Measurements from ENCODE around the gene POLD1.
"Not testable (repeated sequence)": the region's sequence is repeated elsewhere in the genome, so short reads cannot be mapped to it uniquely, and the experiment has no call there.

The POLD1 gene

GRCh38 chr19:50433201-50434180, 49.3 kb downstream of the POLD1 start:
- DNase-seq (ENCODE audit: low read depth in 3 of 3, low spot score in 1 of 3), result no peak

DNA sequence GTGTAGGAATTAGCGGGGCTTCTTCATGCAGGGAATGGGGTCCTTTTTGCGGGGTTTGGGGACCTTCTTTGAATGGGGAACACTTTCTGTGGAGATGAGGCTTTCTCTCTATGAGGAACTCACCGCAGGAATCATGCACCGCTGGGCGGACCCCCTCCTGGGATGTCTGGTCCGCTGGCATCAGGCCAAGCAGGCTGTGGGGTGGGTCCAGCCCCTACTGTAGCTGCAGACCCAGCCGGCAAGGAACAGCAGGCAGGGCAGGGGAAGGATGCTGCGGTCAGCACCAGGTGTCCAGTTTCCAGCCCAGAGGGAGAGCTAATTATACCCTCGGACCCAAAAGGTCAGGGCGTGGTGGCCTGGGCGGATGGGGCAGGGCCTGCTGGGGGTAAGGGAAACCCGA, 50.4 kb downstream of the POLD1 start:
- DNase-seq (ENCODE audit: low read depth in 3 of 3, low spot score in 1 of 3), result no peak

DNA sequence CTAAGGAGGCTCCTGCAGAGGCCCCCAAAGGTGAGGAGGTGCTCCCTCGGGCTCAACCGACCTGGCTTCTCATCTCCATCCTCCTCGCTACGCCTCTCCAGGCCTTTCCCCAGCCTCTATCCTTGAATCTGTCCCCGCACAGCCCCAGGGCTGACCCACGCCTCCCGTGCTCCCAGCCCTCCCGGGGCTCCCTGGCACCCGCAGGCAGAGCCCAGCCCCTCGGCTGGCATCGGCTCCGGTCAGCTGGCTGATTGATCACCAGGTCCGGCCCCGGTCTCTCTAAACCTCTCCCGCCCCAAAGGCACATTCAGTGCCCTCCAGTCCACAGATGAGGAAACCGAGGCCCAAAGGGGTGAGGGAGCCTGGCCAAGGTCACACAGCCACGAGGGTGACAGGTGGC, 51.1 kb downstream of the POLD1 start:
- DNase-seq (ENCODE audit: low read depth in 3 of 3, low spot score in 1 of 3), result no peak

DNA sequence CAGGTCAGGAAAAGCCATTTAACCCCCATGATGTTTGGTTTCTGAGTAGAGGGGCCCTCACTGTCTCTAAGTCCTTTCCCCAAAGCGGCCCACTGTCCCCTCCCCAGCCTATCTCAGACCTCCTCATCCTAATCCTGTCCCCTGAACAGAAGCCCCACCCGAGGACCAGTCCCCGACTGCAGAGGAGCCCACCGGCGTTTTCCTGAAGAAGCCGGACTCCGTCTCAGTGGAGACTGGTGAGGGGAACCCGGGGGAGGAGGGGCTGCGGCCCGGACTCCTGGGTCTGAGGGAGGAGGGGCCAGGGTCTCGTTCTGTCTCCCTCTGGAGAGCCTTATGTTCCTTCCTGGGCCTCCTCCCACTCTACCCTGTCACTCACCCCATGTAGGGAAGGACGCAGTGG, 51.5 kb downstream of the POLD1 start:
- no peak for DNase-seq (ENCODE audit: low read depth in 3 of 3, low spot score in 1 of 3)

DNA sequence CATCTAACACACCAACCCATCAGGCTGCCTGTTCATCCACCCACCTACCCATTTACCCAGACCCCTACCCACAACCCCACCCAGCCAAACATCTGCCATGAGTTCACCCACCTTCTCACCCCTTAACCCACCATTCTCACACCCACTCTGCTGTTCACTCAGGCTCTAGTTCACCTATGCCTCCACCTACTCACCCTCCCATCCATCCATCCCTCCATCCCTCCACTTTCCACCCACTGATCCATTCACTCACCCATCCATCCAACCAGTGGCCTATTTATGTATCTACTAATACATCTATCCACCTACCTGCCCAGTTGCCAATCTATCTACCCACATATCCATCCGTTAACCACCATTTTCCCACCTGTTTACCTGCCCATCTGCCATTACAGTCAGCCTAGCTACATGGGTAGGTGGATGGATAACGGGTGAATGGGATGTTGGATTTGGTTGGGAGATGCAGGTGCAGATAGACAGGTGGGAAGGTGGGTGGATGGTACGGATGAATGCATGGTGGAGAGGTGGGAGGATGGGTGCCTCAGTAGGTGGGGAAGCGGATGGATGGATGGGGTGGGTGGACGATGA, 53.8 kb downstream of the POLD1 start:
- DNase-seq (ENCODE audit: low read depth in 3 of 3, low spot score in 1 of 3), result no peak

DNA sequence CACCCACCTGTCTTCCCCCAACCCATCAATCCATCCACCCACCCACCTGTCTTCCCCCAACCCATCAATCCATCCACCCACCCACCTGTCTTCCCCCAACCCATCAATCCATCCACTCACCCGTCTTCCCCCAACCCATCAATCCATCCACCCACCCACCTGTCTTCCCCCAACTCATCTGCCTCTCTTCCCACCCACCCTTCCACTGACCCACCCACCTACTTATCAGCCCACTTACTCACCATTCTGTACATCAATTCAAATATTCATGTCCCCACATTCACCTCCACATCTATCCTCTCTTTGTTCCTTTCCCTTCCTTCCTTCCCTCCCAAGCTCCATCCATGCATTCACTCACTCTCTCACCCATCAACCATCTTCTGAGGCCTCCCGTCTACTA, 55.0 kb downstream of the POLD1 start:
- not testable (repeated sequence) for DNase-seq (ENCODE audit: low read depth in 3 of 3, low spot score in 1 of 3)

DNA sequence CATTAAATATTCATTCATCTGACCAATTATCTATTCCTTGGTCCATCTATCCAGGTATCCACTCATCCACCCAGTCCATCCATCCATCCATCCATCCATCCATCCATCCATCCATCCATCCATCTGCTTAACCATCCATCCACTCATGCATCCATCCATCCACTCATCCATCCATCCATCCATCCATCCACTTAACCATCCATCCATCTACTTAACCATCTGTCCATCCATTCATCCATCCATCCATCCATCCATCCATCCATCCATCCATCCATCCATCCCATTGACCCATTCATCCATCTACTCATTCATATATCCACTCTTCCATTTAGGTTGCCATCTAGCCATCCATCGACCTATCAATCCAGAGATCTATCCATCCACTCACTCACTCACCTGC, 59.9 kb downstream of the POLD1 start:
- DNase-seq (ENCODE audit: low read depth in 3 of 3, low spot score in 1 of 3), result no peak

DNA sequence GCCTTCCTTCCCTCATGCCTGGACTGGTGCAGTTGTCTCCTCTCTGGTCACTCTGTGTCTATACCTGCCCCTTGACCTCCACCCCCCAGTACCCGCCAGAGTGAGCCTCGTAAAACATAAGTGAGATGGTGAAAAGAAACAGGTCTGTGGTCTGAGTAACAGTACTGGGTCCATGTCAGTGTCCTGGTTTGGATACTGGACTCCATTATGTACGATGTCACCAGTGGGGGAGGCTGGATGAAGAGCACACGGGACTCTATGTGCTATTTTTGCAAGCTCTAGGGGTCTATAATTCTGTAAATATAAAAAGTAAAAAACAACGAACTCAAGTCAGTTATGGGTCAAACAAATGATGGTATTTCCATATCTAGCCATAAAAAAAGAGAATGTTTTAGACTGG, 62.9 kb downstream of the POLD1 start:
- no peak for DNase-seq (ENCODE audit: low read depth in 3 of 3, low spot score in 1 of 3)

DNA sequence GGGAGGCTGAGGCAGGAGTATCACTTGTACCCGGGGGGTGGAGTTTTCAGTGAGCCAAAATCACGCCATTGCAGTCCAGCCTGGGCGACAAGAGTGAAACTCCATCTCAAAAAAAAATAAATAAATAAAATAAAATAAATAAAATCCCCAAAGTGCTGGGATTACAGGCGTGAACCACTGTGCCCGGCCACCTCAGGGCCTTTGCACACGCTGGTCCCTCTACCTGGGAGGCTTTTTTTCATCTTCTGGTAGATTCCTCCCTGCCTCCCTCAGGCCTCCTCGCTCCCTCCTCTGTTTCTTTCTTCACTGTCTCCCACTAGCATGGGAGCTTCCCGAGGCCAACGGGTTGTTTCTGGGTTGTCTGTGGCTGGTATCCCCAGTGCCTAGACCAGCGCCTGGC, 63.6 kb downstream of the POLD1 start:
- no peak for DNase-seq (ENCODE audit: low read depth in 3 of 3, low spot score in 1 of 3)

DNA sequence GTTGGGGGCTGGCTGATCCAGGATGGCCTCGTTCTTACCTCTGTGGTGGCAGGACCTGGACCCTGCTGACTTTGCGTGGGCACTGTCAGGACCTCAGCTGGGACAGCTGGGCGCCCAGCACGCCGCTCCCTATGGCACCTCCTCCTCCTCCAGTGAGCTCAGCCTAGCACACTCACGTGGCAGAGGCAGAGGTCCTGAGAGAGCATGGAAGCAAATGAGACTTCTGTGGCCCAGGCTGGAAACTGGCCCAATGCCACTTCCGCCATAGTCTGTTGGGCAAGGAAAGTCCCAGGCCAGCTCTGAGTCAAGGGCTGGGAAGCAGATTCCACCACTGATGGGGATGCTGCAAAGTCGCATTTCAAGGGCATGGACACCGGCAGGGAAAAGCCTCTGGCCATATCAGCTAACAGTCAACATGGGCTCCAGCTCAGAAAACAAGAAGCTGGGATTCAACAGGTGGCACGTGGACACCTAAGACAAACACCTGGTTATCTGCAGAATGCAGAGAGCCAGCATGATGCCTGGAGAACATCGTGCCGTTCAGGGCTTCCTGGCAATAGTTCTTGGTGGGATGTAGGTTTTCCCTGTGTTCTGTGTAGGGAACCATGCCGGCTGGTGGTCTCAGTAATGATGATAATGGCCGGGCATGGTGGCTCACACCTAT, 65.2 kb downstream of the POLD1 start:
- DNase-seq (ENCODE audit: low read depth in 3 of 3, low spot score in 1 of 3), result no peak

- DNase-seq (ENCODE audit: low read depth in 3 of 3, low spot score in 1 of 3), result no peak
Observed at GRCh38 chr19:50450369-50451222, 66.4 kb downstream of the POLD1 start.

GRCh38 chr19:50451223-50451534, 67.0 kb downstream of the POLD1 start:
- no peak for DNase-seq (ENCODE audit: low read depth in 3 of 3, low spot score in 1 of 3)

GRCh38 chr19:50453243-50453642, 69.1 kb downstream of the POLD1 start:
- DNase-seq (ENCODE audit: low read depth in 3 of 3, low spot score in 1 of 3), result no peak

- no peak for DNase-seq (ENCODE audit: low read depth in 3 of 3, low spot score in 1 of 3)
Observed at GRCh38 chr19:50455992-50456391, 71.8 kb downstream of the POLD1 start.

GRCh38 chr19:50457300-50457699, 73.2 kb downstream of the POLD1 start:
- DNase-seq (ENCODE audit: low read depth in 3 of 3, low spot score in 1 of 3), result no peak

- no peak for DNase-seq (ENCODE audit: low read depth in 3 of 3, low spot score in 1 of 3)
Observed at GRCh38 chr19:50458396-50459066, 74.4 kb downstream of the POLD1 start.

GRCh38 chr19:50459067-50459456, 74.9 kb downstream of the POLD1 start:
- no peak for DNase-seq (ENCODE audit: low read depth in 3 of 3, low spot score in 1 of 3)

DNA sequence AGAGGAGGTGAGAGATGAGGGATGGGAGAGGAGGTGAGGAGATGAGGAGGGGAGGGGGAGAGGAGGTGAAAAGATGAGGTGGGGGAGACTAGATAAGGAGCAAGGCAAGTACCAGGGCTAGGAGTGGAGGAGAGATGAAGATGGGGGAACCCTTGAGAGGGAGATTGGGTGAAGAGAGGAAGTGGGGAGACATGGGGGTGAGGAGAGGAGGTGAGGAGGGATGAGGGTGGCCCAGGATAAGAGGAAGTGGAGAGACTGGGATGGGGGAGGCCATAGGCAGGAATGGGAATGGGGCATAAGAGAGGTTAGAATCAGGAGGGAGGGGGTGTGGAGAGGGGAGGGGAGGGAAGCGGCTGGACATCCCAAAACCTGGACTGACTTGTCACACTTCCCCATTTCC, 75.5 kb downstream of the POLD1 start:
- no peak for DNase-seq (ENCODE audit: low read depth in 3 of 3, low spot score in 1 of 3)

- DNase-seq (ENCODE audit: low read depth in 3 of 3, low spot score in 1 of 3), result no peak
Observed at GRCh38 chr19:50460161-50460765, 76.1 kb downstream of the POLD1 start.
